Bronchial epithelial cell (primary cell): ENCODE measurements around the gene DNAJC5G. TPM values are rescaled to one million over a fixed set of nuclear protein-coding genes. Genes with fewer than 3 reads are reported as not detected.
A peak's percentile ranks its signal among the peaks of the same experiment; 100 is the strongest.
"Not testable (repeated sequence)": the region's sequence is repeated elsewhere in the genome, so short reads cannot be mapped to it uniquely, and the experiment has no call there.

Experiments
- DNase-seq: peaks from one replicate; pipeline ENCODE4 v3.0.0-alpha.2; 2010; ENCODE audit warnings: low read depth
- FAIRE-seq: peaks from 2 replicates; lab custom pipeline; 2011; peaks lifted over from hg19 to GRCh38; lab: Jason Lieb, UNC
- H3K27me3 ChIP-seq: 2 replicates; pipeline ENCODE4 v1.5.1; 2011; ENCODE audit warnings: low read length; ENCODE audit not compliant: control insufficient read depth, insufficient read depth
- H3K36me3 ChIP-seq: 2 replicates; pipeline ENCODE4 v1.5.1; 2011; ENCODE audit warnings: low read length; ENCODE audit not compliant: control insufficient read depth, insufficient read depth
- H3K4me3 ChIP-seq: 2 replicates; pipeline ENCODE4 v1.5.1; 2011; ENCODE audit warnings: mild to moderate bottlenecking, low read depth, low read length, control low read depth
- CTCF ChIP-seq: IDR thresholded peaks from 2 replicates; pipeline ENCODE4 v1.5.1; 2011; ENCODE audit warnings: mild to moderate bottlenecking, moderate library complexity, low read length, control low read depth, inconsistent platforms; ENCODE audit not compliant: insufficient read depth, severe bottlenecking
- total RNA-seq: library from RNA; depleted of rRNA; stranded (reverse); fragments of >200 nt; gene quantifications from 2 replicates; pipeline ENCODE4 v1.2.1, GENCODE V29; 2014

The DNAJC5G gene
- total RNA-seq, 1 donor from 2014 or later = not detected

GRCh38 chr2:27262379-27263286, 12.6 kb upstream of the DNAJC5G start, which contains the start of gene SLC30A3:
SLC30A3 (minus strand) TSS chr2:27263047; CDS start chr2:27262906, 141 bp downstream.
- DNase-seq (peak; percentile 19), FAIRE-seq (no peak)
- peaks cover 53% of the 10 kb centered on the region for H3K27me3 ChIP-seq
- no peaks in the 10 kb centered on the region for H3K36me3 ChIP-seq
- peak within 1 kb of the TSS; percentile 29 for H3K4me3 ChIP-seq
- TF ChIP-seq CTCF = no peak

DNA sequence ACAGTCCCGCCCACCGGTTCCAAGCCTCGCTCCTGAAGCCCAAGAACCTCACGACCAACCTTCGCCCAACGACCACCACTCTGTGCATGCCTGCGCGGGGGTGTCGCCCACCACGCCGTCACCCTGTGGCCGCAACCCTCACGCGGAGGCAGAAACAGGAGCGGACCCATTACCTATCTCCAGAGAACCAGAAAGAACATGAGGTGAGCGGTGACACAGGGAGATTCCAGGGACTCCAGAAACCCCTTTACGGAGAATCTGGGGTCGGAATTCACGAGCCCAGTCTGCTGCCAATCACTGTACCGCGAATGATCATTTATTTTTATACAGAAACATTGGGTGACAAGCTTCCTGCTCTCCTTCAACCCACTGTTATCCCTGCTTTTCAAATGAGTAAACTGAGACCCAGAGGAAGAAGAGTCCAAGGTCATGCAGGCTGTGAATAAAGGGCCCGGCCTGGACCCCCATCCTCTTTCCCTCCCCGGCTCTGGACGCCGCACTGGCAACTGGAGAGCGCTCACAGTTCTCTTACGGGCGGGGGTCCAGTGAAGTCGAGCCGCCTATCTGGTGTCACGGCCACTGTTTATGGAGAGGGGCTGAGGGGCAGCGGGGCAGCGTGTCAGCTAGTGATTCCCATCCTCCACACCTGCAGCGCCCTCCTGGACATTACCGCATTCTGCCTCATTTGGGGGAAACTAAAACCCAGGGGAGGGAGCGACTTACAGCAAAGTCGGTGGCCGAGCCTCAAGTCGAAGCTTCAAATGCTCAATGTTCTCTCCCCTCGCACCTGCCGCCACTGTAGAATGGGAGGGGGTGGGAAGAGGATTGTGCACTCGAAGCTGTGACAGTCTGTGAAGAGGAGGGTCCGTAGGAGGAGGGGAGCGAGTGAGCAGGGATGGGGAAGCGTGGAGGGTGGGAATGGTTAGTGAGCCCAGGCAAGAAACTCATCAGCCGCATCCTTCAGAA, 11.7 kb upstream of the DNAJC5G start:
- no peak for DNase-seq
- no peak for FAIRE-seq
- Histone ChIP-seq H3K36me3 (no peaks in the 10 kb centered on the region), H3K4me3 (peak overlapping the region; percentile 29), H3K27me3 (peaks cover 53% of the 10 kb centered on the region)
- TF ChIP-seq CTCF = no peak

DNA sequence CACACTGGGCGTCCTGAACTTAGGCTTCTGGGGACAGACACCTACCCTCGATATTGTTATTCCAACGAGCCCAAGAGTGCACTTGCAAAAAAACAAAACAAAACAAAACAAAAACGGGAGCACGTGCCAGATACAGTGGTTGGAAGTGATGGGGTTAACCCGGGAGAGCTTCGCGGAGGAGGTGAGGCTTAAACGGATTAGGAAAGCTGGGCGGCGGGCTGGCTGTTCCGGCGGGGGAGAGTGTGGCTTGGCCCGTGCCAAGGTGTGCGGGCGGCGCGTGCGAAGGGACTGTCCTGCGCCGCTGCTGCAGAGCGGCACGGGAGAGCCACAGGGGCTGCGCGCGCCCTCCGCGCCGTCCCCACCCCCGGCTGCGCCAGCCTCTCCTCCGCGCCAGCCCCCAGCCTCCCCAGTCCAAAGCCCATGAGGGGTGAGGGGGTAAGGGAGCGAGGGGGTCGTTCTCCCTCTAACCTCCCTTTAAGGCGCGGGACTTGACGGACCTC, 10.9 kb upstream of the DNAJC5G start:
- Histone ChIP-seq H3K27me3 (peaks cover 52% of the 10 kb centered on the region), H3K36me3 (no peaks in the 10 kb centered on the region), H3K4me3 (no peak overlapping the region)
- no peak for FAIRE-seq
- TF ChIP-seq CTCF = no peak
- DNase-seq = no peak

- H3K4me3 ChIP-seq = no peak overlapping the region
- no peaks in the 10 kb centered on the region for H3K36me3 ChIP-seq
- TF ChIP-seq CTCF = peak; percentile 58
- no peak for DNase-seq
- no peak for FAIRE-seq
- peaks cover 48% of the 10 kb centered on the region for H3K27me3 ChIP-seq
These were observed 10.3 kb upstream of the DNAJC5G start for GRCh38 chr2:27264753-27265535.

DNA sequence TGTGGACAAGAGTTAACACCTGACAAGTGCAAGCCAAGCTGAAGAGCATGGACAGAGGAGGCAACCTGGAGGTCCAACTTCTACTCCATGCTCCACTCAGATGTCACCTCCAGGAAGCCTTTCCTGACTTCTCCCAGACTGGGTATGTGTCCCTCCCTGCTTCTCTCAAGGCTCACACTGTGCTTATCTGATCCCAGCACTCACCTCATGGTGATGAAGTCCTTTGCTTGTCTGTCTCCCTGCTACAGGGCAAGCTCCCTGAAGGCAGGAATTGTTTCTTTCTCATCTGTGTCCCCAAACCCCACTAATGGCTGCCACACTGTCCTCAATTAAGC, 9.7 kb upstream of the DNAJC5G start:
- no peaks in the 10 kb centered on the region for H3K36me3 ChIP-seq
- FAIRE-seq = no peak
- H3K4me3 ChIP-seq = no peak overlapping the region
- TF ChIP-seq CTCF = no peak
- no peak for DNase-seq
- H3K27me3 ChIP-seq = peaks cover 48% of the 10 kb centered on the region

DNA sequence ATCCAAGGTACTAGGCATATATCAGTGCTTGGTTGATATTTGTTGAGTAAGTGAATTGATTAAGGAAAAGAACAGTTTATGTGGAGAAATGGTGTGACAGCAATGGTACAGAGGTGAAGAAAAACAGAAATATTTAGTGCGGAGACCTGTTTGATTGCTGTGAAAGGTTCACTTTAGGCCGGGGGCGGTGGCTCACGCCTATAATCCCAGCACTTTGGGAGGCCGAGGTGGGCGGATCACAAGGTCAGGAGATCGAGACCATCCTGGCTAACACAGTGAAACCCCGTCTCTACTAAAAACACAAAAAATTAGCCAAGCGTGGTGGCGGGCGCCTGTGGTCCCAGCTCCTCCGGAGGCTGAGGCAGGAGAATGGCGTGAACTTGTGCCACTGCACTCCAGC, 6.9 kb upstream of the DNAJC5G start:
- not testable (repeated sequence) for DNase-seq, H3K4me3 ChIP-seq, FAIRE-seq, H3K36me3 ChIP-seq
- H3K27me3 ChIP-seq = peaks cover 29% of the 10 kb centered on the region
